ENCODE data around the gene COPS7B.

The COPS7B gene

GRCh38 chr2:231821908-231822307 is 35.7 kb downstream of the COPS7B start:
- H3K9ac ChIP-seq (ENCODE audit: low read length in 2 of 2): no peak overlapping the region
- no peak overlapping the region for H3K27ac ChIP-seq (ENCODE audit: low read length)
- no peaks in the 10 kb centered on the region for H3K36me3 ChIP-seq (ENCODE audit: control insufficient read depth in 2 of 2, insufficient read depth in 2 of 2, low read length in 2 of 2)
- H3K4me3 ChIP-seq (ENCODE audit: low read length in 2 of 2): no peak overlapping the region
- peaks cover 3 to 5% of the 10 kb centered on the region in 2 donors for H3K9me3 ChIP-seq (ENCODE audit: control insufficient read depth in 2 of 2, low read length in 2 of 2)
- no peaks in the 10 kb centered on the region for H3K4me1 ChIP-seq (ENCODE audit: control insufficient read depth, insufficient read depth, low read length)
- H3K27me3 ChIP-seq (ENCODE audit: control insufficient read depth in 1 of 2, insufficient read depth in 2 of 2, low read length in 2 of 2): no peaks in the 10 kb centered on the region

GRCh38 chr2:231853105-231853504 is 66.9 kb downstream of the COPS7B start:
- no peaks in the 10 kb centered on the region for H3K4me1 ChIP-seq (ENCODE audit: control insufficient read depth, insufficient read depth, low read length)
- H3K9me3 ChIP-seq (ENCODE audit: control insufficient read depth in 2 of 2, low read length in 2 of 2): no peaks in the 10 kb centered on the region
- H3K4me3 ChIP-seq (ENCODE audit: low read length in 2 of 2): no peak overlapping the region
- H3K36me3 ChIP-seq (ENCODE audit: control insufficient read depth in 2 of 2, insufficient read depth in 2 of 2, low read length in 2 of 2): no peaks in the 10 kb centered on the region
- H3K27ac ChIP-seq (ENCODE audit: low read length): no peak overlapping the region
- peaks cover 0 to 2% of the 10 kb centered on the region in 2 donors for H3K27me3 ChIP-seq (ENCODE audit: control insufficient read depth in 1 of 2, insufficient read depth in 2 of 2, low read length in 2 of 2)
- H3K9ac ChIP-seq (ENCODE audit: low read length in 2 of 2): no peak overlapping the region

- Histone ChIP-seq H3K36me3 (ENCODE audit: control insufficient read depth in 2 of 2, insufficient read depth in 2 of 2, low read length in 2 of 2) (no peaks in the 10 kb centered on the region), H3K27ac (ENCODE audit: low read length) (no peak overlapping the region), H3K9me3 (ENCODE audit: control insufficient read depth in 2 of 2, low read length in 2 of 2) (no peaks in the 10 kb centered on the region), H3K4me1 (ENCODE audit: control insufficient read depth, insufficient read depth, low read length) (no peaks in the 10 kb centered on the region), H3K4me3 (ENCODE audit: low read length in 2 of 2) (no peak overlapping the region), H3K9ac (ENCODE audit: low read length in 2 of 2) (no peak overlapping the region), H3K27me3 (ENCODE audit: control insufficient read depth in 1 of 2, insufficient read depth in 2 of 2, low read length in 2 of 2) (peaks cover 0 to 2% of the 10 kb centered on the region in 2 donors)
These were observed 68.4 kb downstream of the COPS7B start for GRCh38 chr2:231854616-231855125.

GRCh38 chr2:231856959-231857358 is 70.7 kb downstream of the COPS7B start:
- Histone ChIP-seq H3K36me3 (ENCODE audit: control insufficient read depth in 2 of 2, insufficient read depth in 2 of 2, low read length in 2 of 2) (no peaks in the 10 kb centered on the region), H3K27me3 (ENCODE audit: control insufficient read depth in 1 of 2, insufficient read depth in 2 of 2, low read length in 2 of 2) (peaks cover 0 to 4% of the 10 kb centered on the region in 2 donors), H3K4me1 (ENCODE audit: control insufficient read depth, insufficient read depth, low read length) (no peaks in the 10 kb centered on the region)

More at GRCh38 chr2:231856959-231857358, 70.7 kb downstream of the COPS7B start:
- Histone ChIP-seq H3K27ac (ENCODE audit: low read length) (no peak overlapping the region), H3K9me3 (ENCODE audit: control insufficient read depth in 2 of 2, low read length in 2 of 2) (no peaks in the 10 kb centered on the region), H3K9ac (ENCODE audit: low read length in 2 of 2) (no peak overlapping the region), H3K4me3 (ENCODE audit: low read length in 2 of 2) (no peak overlapping the region)

All from stomach smooth muscle (tissue), 2 donors.